GM19025 (cell line): Measurements from ENCODE around the gene SLC44A5.
"Not testable (repeated sequence)": the region's sequence is repeated elsewhere in the genome, so short reads cannot be mapped to it uniquely, and the experiment has no call there.

ENCODE experiments used
- ATAC-seq: cut with Tn5 transposase; IDR thresholded peaks from one replicate; pipeline ENCODE4 v1.9.1; 2021; ENCODE audit warnings: mild to moderate bottlenecking, low read depth, moderate library complexity; ENCODE audit not compliant: unreplicated experiment

The SLC44A5 gene

DNA sequence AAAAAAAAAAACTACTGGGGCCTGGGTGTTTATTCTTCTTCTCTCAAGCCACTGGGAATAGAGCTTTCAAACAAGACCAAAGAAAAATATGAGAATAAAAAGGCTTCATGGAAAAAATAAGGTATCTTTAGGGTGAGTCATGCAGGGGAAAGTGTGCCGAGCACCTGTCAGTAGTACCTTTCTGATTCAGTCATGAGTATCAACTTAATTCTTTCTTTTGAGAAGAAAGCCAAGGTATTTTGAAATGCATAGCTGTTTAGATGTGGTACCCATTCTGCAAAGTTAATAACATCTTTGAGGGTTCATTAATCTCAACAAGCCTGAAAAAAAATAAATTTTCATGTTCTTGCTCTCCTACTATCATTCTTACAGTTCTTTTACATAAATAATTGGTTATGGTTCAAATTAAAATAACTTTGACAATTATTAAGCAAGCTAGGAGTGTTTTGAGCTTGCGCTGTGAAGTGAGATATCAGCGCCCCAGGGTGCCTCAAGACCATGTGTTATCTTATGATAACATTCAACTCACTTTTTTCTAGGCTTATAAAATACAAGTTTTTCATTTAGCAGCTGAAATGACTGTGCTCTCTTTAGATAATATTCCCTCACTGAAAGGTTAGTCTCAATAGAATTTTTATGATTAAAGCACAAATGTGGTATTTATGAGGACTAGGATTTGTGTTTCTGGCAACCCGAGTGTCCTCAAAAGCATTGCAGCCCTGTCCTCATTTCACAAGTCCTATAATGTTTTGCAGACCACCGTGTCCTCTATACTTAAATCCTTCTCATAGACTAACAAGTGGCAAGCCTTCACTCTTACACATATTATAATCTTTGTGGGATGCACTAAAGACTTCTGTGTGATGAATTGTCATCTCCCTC lies 138.6 kb downstream of the SLC44A5 start:
- ATAC-seq: no peak

DNA sequence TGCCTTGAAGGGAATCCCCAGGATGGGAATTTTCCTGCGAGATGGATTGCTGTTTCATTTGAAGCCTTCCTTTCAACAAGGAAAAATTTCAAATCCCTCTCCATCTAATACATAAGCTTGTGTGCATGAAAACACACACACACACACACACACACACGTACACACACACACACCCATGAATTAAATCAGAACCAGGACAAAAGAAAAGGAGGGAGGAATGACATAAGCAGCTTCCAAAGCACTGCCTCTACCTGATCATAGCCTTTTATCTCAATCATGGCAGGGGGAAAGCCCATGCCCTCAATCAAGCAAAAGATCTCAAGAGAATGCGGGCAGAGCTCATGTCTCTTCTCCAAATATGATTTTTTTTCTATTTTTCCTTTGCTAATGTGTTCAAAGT lies 139.7 kb downstream of the SLC44A5 start:
- no peak for ATAC-seq

DNA sequence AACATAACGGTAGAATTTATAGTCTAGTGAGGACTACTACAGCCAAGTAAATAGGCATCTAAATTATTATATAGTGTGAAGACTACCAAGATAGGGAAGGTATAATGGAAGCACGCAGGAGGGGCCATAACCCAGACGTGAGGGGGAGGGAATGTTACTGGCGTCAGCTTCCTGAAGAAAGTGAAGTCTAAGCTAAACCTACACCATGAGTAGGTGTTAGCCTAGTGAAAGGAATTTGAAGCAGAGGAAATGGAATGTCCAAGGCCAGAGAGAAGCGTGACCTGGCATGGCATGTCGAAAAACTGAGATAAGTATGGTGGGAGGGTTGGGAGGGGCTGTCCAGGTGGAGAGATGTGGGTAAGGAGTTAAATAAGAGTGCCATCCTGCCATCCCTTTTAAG lies 140.5 kb downstream of the SLC44A5 start:
- ATAC-seq: no peak

GRCh38 chr1:75469586-75470173 lies 141.2 kb downstream of the SLC44A5 start:
- no peak for ATAC-seq

- ATAC-seq: no peak
Measured at GRCh38 chr1:75461808-75462325, 149.0 kb downstream of the SLC44A5 start.

DNA sequence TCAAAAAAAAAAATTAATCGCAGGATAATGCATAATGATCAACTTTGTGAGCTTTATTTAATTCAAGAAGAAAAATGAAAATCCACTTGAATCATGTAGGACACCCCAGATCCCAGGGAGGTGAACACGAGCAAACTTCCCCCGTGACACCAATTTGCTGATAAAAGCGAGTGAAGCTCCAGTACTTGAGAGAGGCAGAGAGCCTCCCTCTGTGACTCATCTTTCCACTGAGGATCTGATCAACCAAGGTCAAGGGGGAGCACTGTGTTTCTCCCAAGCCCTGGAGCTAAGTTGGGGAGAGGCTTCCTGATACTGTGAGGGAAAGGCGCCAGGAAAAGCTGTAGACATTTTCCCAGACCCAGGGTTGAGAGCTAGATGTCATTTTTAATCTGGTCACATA lies 160.9 kb downstream of the SLC44A5 start:
- ATAC-seq: no peak

DNA sequence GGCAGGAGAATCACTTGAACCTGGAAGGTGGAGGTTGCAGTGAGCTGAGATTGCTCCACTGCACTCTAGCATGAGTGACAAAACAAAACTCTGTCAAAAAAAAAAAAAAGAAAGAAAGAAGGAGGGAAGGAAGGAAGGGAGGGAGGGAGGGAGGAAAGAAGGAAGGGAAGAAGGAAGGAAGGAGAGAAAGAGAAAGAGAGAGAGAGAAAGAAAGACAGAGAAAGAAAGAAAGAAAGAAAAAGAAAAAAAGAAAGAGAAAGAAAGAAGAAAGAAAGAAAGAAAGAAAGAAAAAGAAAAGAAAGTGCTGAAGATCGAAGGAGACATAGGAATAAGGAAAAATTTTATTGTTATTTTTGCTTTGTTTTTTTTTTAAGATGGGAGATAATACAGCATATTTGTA lies 166.7 kb downstream of the SLC44A5 start:
- ATAC-seq: no peak

- no peak for ATAC-seq
Measured at GRCh38 chr1:75440274-75440673, 170.6 kb downstream of the SLC44A5 start.

DNA sequence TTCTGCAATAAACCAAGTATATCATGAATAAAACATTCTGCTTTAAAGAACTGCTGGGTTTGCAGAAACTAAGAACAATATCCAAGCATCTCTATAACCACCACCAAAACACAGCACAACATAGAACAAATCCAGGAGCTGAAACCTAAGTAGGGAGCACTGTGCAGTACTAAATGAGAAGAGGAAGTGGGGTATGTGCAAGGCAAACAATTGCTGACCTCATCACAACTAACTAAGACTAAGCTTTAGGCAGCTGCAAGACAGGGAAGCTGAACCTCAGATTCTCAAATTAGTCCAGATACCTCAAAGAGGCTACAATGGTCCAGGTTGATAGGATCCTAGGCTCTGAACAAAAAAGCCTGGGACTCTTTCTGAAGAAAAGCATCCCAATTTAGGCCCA lies 172.6 kb downstream of the SLC44A5 start:
- ATAC-seq: no peak

- no peak for ATAC-seq
Measured at GRCh38 chr1:75431843-75432242, 179.1 kb downstream of the SLC44A5 start.

DNA sequence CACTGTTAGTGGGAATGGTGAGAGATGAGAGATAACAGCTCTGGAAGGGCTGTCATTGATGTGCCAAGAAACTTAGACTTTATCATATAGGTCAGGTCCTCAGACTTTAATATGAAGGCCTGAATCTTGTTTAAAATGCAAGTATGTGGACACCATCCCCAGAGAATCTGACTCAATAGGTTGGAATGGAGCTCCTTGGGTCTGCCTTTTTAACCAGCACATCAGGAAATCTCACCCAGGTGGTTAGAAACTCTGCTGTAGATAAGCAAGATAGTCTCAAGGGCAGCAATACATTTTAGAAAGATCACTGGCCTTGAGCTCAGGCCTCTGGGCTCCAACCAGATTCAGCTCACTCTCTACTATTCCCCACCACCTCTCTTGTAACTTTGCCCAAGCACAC lies 180.4 kb downstream of the SLC44A5 start:
- ATAC-seq: no peak

- ATAC-seq: no peak
Measured at GRCh38 chr1:75426688-75427087, 184.2 kb downstream of the SLC44A5 start.

- no peak for ATAC-seq
Measured at GRCh38 chr1:75425001-75425650, 185.8 kb downstream of the SLC44A5 start.

GRCh38 chr1:75423616-75424015 lies 187.3 kb downstream of the SLC44A5 start:
- no peak for ATAC-seq

- no peak for ATAC-seq
Measured at GRCh38 chr1:75423136-75423535, 187.8 kb downstream of the SLC44A5 start.

DNA sequence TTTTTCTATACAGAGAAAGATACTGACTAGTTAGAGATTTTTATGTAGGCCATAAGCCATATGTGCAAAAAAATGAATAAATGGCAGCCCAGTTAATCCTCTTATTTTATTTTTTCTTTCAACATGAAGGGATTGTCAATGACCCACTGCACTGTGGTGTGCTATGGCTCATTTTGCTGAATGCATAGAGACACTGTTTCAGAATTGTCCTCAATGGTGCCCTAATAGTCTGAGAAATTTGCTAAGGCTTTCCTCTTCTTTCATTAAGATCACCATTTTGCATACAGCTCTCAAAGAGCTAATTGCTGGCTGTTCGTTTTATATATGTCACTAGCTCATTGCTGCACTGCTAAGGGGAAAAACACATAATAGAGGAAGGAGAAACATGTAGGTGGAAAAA lies 189.5 kb downstream of the SLC44A5 start:
- no peak for ATAC-seq

- ATAC-seq: no peak
Measured at GRCh38 chr1:75415187-75415586, 195.7 kb downstream of the SLC44A5 start.

- ATAC-seq: no peak
Measured at GRCh38 chr1:75412616-75413015, 198.3 kb downstream of the SLC44A5 start.

- ATAC-seq: not testable (repeated sequence)
Measured at GRCh38 chr1:75404681-75405080, 206.2 kb downstream of the SLC44A5 start.

DNA sequence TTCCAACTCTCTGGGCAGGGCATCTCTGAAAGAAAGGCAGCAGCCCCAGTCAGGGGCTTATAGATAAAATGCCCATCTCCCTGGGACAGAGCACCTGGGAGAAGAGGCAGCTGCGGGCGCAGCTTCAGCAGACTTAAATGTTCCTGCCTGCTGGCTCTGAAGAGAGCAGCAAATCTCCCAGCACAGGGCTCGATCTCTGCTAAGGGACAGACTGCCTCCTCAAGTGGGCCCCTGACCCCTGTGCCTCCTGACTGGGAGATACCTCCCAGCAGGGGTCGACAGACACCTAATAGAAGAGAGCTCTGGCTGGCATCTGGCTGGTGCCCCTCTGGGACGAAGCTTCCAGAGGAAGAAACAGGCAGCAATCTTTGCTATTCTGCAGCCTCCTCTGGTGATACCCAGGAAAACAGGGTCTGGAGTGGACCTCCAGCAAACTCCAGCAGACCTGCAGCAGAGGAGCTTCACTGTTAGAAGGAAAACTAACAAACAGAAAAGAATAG lies 207.7 kb downstream of the SLC44A5 start:
- not testable (repeated sequence) for ATAC-seq

DNA sequence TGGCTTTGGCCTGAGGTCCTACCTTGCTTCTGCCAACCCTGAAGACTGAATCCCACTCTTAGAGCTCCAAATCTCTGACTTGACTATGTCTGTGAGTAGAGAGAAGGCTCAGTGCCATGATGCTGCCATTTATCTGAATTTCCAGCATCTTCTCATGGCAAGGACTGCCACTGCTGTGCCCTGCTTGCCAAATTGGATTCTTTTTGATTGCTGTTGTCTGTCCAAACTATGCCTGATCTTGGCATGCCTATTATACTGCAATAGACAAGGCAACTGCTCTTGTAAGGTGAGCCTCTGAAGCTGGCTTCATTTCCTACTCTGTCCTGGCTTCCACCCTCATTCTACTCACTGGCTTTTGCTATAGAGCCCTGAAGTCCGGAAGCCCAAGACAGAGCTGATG lies 210.2 kb downstream of the SLC44A5 start:
- no peak for ATAC-seq
